Lower leg skin (tissue), 3 donors: ENCODE results near the gene TPRG1L.

Experiments used
- CTCF ChIP-seq, 3 donors: fragments of 450-650 bp; IDR thresholded peaks; one replicate each; pipeline ENCODE4 v1.5.1; 2016; ENCODE audit warnings: antibody characterized with exemption in 3 of 3, mild to moderate bottlenecking in 3 of 3, moderate library complexity in 2 of 3
- POLR2A ChIP-seq, 2 donors: fragments of 450-650 bp; IDR thresholded peaks; one replicate each; pipeline ENCODE4 v1.6.1; 2016 to 2017; ENCODE audit warnings: antibody characterized with exemption in 2 of 2, mild to moderate bottlenecking in 1 of 2, moderate library complexity in 1 of 2

DNA sequence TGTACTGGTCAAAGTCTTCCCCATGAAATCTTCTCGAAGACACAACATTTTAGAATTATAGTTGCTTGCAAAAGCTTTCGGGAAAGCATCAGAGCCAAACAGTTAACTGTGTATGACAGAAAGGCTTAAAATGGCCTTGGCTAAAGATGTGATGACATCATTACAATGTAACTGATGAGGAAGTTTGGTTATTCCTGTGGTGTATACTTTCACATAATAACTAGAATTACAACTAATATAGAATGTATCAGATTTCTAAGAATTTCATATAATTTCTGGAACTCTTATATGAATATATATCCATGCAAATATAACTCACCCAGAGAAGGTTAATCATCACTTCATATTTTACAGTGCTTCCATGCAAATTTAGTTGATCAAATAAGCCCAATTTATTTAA lies 35.9 kb downstream of the TPRG1L start:
- no peak for TF ChIP-seq CTCF (IDR thresholded peaks at IDR 0.05)
- TF ChIP-seq POLR2A (IDR thresholded peaks at IDR 0.05): no peak
